Nephron (organoid): ENCODE results near the gene MED13.

Experiments
- H3K27ac Mint-ChIP-seq, 3 experiments: 2 replicates each; pipeline ENCODE4 v1.8.0; 2020; ENCODE audit warnings: mixed read lengths in 3 of 3, mild to moderate bottlenecking in 2 of 3, moderate library complexity in 1 of 3
- H3K27me3 Mint-ChIP-seq: 2 replicates; pipeline ENCODE4 v1.8.0; 2021; ENCODE audit warnings: low read depth, mild to moderate bottlenecking, moderate library complexity, mixed read lengths
- H3K36me3 Mint-ChIP-seq: 2 replicates; pipeline ENCODE4 v1.8.0; 2020; ENCODE audit warnings: low read depth, mixed read lengths
- H3K4me1 Mint-ChIP-seq: 2 replicates; pipeline ENCODE4 v1.8.0; 2020; ENCODE audit warnings: mixed read lengths
- H3K4me3 Mint-ChIP-seq, 3 experiments: 2 replicates each; pipeline ENCODE4 v1.8.0; 2020; ENCODE audit warnings: mild to moderate bottlenecking in 3 of 3, mixed read lengths in 3 of 3, moderate library complexity in 2 of 3
- H3K9me3 Mint-ChIP-seq: 2 replicates; pipeline ENCODE4 v1.8.0; 2020; ENCODE audit warnings: mixed read lengths
- TF ChIP-seq, protein P1 (sequence below), 3 experiments: fragments of 200-600 bp; sonication (generic); IDR thresholded peaks; one replicate each; pipeline ENCODE4 v1.5.0; 2021; ENCODE audit warnings: antibody characterized with exemption in 3 of 3; ENCODE audit not compliant: unreplicated experiment in 3 of 3

Gene MED13

DNA sequence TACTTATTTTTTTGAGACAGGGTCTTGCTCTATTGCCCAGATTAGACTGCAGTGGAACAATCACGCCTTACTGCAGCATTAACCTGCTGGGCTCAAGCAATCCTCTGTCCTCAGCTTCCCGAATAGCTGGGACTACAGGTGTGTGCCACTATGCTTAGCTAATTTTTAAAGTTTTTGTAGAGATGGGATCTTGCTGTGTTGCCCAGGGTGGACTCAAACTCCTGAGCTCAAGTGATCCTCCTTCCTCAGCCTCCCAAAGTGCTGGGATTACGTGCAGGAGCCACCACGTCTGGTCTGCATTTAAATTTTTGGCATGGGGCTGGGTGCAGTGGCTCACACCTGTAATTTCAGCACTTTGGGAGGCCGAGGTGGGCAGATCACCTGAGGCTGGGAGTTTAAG, 96.3 kb downstream of the MED13 start:
- H3K4me1 Mint-ChIP-seq, result peaks cover 7% of the 10 kb centered on the region
- peaks cover 54% of the 10 kb centered on the region for H3K36me3 Mint-ChIP-seq

DNA sequence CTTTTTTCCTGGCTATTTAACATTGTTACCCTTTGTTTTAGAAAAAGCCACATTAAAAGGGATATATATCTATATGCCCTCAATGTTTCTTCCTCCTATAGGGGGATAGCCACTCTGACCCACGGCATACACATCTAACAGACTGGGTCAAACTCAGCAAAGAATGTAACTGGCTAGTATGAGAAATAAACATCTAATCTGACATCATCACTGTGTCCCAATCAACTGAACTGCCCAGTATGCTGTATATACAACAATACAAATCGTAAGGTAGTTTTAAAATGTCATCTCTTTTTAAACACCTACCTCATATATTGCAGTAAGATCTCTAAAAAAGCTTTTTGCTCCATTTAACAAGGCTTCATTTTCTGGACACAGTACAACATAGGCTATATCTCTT, 97.3 kb downstream of the MED13 start:
- peaks cover 59% of the 10 kb centered on the region for H3K36me3 Mint-ChIP-seq
- H3K27me3 Mint-ChIP-seq, result no peaks in the 10 kb centered on the region
- TF ChIP-seq, protein P1, sequence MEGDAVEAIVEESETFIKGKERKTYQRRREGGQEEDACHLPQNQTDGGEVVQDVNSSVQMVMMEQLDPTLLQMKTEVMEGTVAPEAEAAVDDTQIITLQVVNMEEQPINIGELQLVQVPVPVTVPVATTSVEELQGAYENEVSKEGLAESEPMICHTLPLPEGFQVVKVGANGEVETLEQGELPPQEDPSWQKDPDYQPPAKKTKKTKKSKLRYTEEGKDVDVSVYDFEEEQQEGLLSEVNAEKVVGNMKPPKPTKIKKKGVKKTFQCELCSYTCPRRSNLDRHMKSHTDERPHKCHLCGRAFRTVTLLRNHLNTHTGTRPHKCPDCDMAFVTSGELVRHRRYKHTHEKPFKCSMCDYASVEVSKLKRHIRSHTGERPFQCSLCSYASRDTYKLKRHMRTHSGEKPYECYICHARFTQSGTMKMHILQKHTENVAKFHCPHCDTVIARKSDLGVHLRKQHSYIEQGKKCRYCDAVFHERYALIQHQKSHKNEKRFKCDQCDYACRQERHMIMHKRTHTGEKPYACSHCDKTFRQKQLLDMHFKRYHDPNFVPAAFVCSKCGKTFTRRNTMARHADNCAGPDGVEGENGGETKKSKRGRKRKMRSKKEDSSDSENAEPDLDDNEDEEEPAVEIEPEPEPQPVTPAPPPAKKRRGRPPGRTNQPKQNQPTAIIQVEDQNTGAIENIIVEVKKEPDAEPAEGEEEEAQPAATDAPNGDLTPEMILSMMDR (IDR thresholded peaks at IDR 0.05; ENCODE audit: unreplicated experiment in 3 of 3), result no peak
- peak overlapping the region in 1 of 3 experiments; percentile 47 for H3K27ac Mint-ChIP-seq
- no peak overlapping the region for H3K4me3 Mint-ChIP-seq
- H3K4me1 Mint-ChIP-seq, result peaks cover 7% of the 10 kb centered on the region
- no peaks in the 10 kb centered on the region for H3K9me3 Mint-ChIP-seq

More for the DNA sequence above, 96.3 kb downstream of the MED13 start:
- TF ChIP-seq, protein P1 (IDR thresholded peaks at IDR 0.05; ENCODE audit: unreplicated experiment in 3 of 3), result no peak
- no peaks in the 10 kb centered on the region for H3K9me3 Mint-ChIP-seq
- no peaks in the 10 kb centered on the region for H3K27me3 Mint-ChIP-seq
- no peak overlapping the region for H3K27ac Mint-ChIP-seq
- no peak overlapping the region for H3K4me3 Mint-ChIP-seq

DNA sequence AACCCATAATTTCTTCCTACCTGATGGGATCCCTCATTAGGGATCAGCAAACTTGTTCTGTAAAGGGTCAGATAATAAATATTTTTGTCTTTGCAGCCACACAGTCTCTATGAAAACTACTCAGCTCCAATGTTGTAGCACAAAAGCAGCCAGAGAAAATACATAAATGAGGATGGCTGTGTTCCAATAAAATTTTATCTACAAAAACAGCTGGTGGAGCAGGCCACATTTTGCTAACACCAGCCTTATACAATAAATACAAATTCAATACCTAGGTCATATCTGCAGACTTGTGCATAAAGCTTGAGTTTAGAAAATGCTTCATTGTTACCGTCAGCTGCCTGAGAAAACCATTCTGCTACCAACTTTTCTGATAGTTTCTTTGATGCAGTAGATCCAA, 98.9 kb downstream of the MED13 start:
- TF ChIP-seq, protein P1 (IDR thresholded peaks at IDR 0.05; ENCODE audit: unreplicated experiment in 3 of 3), result no peak
- Mint-ChIP-seq H3K9me3 (no peaks in the 10 kb centered on the region), H3K27me3 (no peaks in the 10 kb centered on the region), H3K4me1 (peaks cover 7% of the 10 kb centered on the region), H3K4me3 (no peak overlapping the region), H3K27ac (peak overlapping the region in 2 of 3 experiments; percentile 53 to 73), H3K36me3 (peaks cover 57% of the 10 kb centered on the region)

DNA sequence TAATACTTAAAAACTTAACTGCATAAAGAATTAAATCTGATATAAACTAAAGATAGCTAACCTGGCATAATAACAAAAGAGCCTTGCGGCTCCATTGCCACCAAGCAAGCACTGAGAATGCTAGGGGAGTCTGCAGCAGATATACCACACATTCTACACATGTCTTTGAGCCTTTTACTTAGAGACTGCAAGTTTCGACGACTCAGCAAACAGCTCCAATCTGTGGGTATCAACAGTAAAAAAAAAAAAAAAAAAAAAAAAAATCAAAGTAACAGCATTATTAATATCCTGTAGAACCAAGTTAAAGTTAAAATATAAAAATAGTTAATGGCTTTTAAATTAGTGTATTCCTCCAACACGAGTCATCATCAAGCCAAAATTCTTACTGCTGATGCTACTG, 109.5 kb downstream of the MED13 start:
- Mint-ChIP-seq H3K36me3 (peaks cover 60% of the 10 kb centered on the region), H3K4me3 (no peak overlapping the region), H3K9me3 (no peaks in the 10 kb centered on the region), H3K4me1 (no peaks in the 10 kb centered on the region), H3K27me3 (no peaks in the 10 kb centered on the region), H3K27ac (no peak overlapping the region)
- TF ChIP-seq, protein P1 (IDR thresholded peaks at IDR 0.05; ENCODE audit: unreplicated experiment in 3 of 3), result no peak

DNA sequence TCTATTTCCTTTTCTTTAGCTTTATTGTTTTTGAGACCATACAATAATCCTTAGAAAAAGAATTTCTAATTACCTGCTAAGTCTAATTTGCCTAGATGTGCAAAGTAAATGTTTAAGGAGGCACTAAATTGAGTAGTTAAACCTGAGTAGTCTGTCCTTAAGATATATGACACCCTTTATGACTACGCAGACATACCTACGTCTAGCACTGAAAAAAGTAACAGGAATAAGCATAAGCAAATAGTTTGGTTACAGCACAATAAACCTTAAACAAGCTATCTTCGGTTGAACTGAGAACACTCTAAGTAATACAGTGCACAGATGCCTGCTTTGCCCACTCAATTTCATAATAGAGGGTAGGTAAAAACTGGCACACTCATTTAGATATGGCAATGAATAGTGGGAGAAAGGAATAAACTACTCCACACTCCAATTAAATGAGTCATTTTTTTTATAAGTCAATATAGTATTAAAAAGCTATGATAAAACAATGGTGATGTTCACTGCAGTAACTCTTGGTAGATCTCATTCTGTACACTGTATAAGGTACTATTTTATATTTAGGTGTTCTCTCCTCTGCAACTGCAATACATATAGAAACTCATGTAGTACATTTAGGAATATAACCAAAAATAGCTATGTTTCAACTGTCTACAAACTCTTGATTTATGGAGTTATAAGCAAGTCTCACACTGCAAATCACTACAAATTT, 117.6 kb downstream of the MED13 start:
- no peaks in the 10 kb centered on the region for H3K9me3 Mint-ChIP-seq
- H3K27ac Mint-ChIP-seq, result no peak overlapping the region
- H3K36me3 Mint-ChIP-seq, result peaks cover 60% of the 10 kb centered on the region
- TF ChIP-seq, protein P1 (IDR thresholded peaks at IDR 0.05; ENCODE audit: unreplicated experiment in 3 of 3), result no peak
- no peaks in the 10 kb centered on the region for H3K27me3 Mint-ChIP-seq
- H3K4me1 Mint-ChIP-seq, result no peaks in the 10 kb centered on the region
- H3K4me3 Mint-ChIP-seq, result no peak overlapping the region

DNA sequence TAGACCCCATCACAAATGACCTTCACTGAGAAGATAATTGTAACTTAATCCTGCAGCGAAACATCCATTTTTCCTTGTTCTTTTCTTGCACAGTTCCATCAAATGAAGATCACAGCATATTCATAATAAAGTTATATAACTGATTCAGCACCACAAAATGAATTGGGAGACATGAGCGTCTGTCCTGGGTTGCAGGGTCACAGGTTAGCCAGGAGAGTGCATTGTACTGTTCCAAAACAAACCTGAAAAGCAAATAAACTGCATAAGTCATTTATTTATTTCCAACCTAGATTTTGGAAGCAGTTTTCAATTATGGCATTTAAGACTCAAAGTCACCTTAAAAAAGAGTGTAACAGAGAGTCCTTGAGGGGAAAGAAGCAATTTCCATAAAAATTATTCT, 118.7 kb downstream of the MED13 start:
- TF ChIP-seq, protein P1 (IDR thresholded peaks at IDR 0.05; ENCODE audit: unreplicated experiment in 3 of 3), result no peak
- Mint-ChIP-seq H3K4me1 (no peaks in the 10 kb centered on the region), H3K27me3 (no peaks in the 10 kb centered on the region), H3K9me3 (no peaks in the 10 kb centered on the region), H3K27ac (no peak overlapping the region), H3K4me3 (no peak overlapping the region), H3K36me3 (peaks cover 54% of the 10 kb centered on the region)
